Measurements from ENCODE around the gene DCTD.

GRCh38 chr4:182842759-182843390 is 74.3 kb downstream of the DCTD start:
- TF ChIP-seq ZNF121 (tag by site-specific recombination; IDR thresholded peaks at IDR 0.05), result no peak
- TF ChIP-seq, protein P1, sequence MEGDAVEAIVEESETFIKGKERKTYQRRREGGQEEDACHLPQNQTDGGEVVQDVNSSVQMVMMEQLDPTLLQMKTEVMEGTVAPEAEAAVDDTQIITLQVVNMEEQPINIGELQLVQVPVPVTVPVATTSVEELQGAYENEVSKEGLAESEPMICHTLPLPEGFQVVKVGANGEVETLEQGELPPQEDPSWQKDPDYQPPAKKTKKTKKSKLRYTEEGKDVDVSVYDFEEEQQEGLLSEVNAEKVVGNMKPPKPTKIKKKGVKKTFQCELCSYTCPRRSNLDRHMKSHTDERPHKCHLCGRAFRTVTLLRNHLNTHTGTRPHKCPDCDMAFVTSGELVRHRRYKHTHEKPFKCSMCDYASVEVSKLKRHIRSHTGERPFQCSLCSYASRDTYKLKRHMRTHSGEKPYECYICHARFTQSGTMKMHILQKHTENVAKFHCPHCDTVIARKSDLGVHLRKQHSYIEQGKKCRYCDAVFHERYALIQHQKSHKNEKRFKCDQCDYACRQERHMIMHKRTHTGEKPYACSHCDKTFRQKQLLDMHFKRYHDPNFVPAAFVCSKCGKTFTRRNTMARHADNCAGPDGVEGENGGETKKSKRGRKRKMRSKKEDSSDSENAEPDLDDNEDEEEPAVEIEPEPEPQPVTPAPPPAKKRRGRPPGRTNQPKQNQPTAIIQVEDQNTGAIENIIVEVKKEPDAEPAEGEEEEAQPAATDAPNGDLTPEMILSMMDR (tag by site-specific recombination; IDR thresholded peaks at IDR 0.05), result no peak
- TF ChIP-seq ZNF311 (tag by site-specific recombination; IDR thresholded peaks at IDR 0.05; ENCODE audit: borderline replicate concordance), result no peak
- TF ChIP-seq, protein P2, sequence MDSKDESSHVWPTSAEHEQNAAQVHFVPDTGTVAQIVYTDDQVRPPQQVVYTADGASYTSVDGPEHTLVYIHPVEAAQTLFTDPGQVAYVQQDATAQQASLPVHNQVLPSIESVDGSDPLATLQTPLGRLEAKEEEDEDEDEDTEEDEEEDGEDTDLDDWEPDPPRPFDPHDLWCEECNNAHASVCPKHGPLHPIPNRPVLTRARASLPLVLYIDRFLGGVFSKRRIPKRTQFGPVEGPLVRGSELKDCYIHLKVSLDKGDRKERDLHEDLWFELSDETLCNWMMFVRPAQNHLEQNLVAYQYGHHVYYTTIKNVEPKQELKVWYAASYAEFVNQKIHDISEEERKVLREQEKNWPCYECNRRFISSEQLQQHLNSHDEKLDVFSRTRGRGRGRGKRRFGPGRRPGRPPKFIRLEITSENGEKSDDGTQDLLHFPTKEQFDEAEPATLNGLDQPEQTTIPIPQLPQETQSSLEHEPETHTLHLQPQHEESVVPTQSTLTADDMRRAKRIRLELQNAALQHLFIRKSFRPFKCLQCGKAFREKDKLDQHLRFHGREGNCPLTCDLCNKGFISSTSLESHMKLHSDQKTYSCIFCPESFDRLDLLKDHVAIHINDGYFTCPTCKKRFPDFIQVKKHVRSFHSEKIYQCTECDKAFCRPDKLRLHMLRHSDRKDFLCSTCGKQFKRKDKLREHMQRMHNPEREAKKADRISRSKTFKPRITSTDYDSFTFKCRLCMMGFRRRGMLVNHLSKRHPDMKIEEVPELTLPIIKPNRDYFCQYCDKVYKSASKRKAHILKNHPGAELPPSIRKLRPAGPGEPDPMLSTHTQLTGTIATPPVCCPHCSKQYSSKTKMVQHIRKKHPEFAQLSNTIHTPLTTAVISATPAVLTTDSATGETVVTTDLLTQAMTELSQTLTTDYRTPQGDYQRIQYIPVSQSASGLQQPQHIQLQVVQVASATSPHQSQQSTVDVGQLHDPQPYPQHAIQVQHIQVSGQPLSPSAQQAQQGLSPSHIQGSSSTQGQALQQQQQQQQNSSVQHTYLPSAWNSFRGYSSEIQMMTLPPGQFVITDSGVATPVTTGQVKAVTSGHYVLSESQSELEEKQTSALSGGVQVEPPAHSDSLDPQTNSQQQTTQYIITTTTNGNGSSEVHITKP (tag by site-specific recombination; IDR thresholded peaks at IDR 0.05), result no peak
- no peak for TF ChIP-seq PBX3 (CRISPR knock-in tag; IDR thresholded peaks at IDR 0.05)
- TF ChIP-seq ZNF138 (tag by site-specific recombination; IDR thresholded peaks at IDR 0.05; ENCODE audit: borderline replicate concordance), result no peak
- TF ChIP-seq ZFHX2 (tag by site-specific recombination; conservative IDR thresholded peaks at IDR 0.05), result no peak
- TF ChIP-seq ZNF114 (tag by site-specific recombination; IDR thresholded peaks at IDR 0.05), result no peak
- TF ChIP-seq, protein P3, sequence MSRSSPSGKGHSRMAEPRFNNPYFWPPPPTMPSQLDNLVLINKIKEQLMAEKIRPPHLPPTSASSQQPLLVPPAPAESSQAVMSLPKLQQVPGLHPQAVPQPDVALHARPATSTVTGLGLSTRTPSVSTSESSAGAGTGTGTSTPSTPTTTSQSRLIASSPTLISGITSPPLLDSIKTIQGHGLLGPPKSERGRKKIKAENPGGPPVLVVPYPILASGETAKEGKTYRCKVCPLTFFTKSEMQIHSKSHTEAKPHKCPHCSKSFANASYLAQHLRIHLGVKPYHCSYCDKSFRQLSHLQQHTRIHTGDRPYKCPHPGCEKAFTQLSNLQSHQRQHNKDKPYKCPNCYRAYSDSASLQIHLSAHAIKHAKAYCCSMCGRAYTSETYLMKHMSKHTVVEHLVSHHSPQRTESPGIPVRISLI (tag by site-specific recombination; IDR thresholded peaks at IDR 0.05), result no peak
- TF ChIP-seq, protein P4, sequence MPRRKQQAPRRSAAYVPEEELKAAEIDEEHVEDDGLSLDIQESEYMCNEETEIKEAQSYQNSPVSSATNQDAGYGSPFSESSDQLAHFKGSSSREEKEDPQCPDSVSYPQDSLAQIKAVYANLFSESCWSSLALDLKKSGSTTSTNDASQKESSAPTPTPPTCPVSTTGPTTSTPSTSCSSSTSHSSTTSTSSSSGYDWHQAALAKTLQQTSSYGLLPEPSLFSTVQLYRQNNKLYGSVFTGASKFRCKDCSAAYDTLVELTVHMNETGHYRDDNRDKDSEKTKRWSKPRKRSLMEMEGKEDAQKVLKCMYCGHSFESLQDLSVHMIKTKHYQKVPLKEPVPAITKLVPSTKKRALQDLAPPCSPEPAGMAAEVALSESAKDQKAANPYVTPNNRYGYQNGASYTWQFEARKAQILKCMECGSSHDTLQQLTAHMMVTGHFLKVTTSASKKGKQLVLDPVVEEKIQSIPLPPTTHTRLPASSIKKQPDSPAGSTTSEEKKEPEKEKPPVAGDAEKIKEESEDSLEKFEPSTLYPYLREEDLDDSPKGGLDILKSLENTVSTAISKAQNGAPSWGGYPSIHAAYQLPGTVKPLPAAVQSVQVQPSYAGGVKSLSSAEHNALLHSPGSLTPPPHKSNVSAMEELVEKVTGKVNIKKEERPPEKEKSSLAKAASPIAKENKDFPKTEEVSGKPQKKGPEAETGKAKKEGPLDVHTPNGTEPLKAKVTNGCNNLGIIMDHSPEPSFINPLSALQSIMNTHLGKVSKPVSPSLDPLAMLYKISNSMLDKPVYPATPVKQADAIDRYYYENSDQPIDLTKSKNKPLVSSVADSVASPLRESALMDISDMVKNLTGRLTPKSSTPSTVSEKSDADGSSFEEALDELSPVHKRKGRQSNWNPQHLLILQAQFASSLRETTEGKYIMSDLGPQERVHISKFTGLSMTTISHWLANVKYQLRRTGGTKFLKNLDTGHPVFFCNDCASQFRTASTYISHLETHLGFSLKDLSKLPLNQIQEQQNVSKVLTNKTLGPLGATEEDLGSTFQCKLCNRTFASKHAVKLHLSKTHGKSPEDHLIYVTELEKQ (tag by site-specific recombination; IDR thresholded peaks at IDR 0.05; ENCODE audit: borderline replicate concordance), result no peak
- TF ChIP-seq ZNF776 (tag by site-specific recombination; IDR thresholded peaks at IDR 0.05; ENCODE audit: borderline replicate concordance), result no peak
